ENCODE results near the gene KCNS3. TPM values are rescaled to one million over a fixed set of nuclear protein-coding genes. Genes with fewer than 3 reads are reported as not detected.

Gene KCNS3
- total and polyA plus RNA-seq, 10 donors, result 0.41 to 2.6 (median 1.0) TPM

DNA sequence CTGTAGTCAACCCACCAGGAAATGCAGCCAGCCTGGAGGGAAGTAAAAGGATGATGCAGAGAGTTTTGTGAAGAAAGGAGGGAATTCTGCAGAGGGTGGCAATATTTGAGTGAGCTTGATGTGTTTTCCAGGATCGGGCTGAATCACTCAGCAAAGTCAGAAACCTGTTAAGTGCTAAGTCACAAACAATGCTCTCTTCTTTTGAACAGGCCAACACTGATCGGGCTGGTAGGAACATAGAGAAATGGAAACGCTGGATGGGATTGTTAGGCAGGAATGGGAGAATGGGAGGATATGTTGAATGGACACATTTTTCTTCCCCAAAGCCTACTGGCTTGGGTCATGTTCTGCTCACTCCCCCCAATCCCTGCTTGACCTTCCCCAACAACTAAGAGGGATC lies 36.6 kb downstream of the KCNS3 start:
- Histone ChIP-seq H3K4me3 (no peak overlapping the region), H3K36me3 (no peaks in the 10 kb centered on the region), H3K27me3 (replicated peaks in 1 of 7) (no peaks in the 10 kb centered on the region), H3K27ac (no peak overlapping the region), H3K4me1 (peaks cover 0 to 6% (median 0%) of the 10 kb centered on the region in 6 donors), H3K9me3 (no peaks in the 10 kb centered on the region)
- TF ChIP-seq POLR2AphosphoS5 (IDR thresholded peaks at IDR 0.05), result no peak
- TF ChIP-seq POLR2A (IDR thresholded peaks at IDR 0.05), result no peak
- TF ChIP-seq, protein P1, sequence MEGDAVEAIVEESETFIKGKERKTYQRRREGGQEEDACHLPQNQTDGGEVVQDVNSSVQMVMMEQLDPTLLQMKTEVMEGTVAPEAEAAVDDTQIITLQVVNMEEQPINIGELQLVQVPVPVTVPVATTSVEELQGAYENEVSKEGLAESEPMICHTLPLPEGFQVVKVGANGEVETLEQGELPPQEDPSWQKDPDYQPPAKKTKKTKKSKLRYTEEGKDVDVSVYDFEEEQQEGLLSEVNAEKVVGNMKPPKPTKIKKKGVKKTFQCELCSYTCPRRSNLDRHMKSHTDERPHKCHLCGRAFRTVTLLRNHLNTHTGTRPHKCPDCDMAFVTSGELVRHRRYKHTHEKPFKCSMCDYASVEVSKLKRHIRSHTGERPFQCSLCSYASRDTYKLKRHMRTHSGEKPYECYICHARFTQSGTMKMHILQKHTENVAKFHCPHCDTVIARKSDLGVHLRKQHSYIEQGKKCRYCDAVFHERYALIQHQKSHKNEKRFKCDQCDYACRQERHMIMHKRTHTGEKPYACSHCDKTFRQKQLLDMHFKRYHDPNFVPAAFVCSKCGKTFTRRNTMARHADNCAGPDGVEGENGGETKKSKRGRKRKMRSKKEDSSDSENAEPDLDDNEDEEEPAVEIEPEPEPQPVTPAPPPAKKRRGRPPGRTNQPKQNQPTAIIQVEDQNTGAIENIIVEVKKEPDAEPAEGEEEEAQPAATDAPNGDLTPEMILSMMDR (IDR thresholded peaks at IDR 0.05 in 8 of 11, conservative IDR thresholded peaks at IDR 0.05 in 3 of 11), result no peak
- intact Hi-C loops (cut with DNase I; ENCODE audit: low total_unique reads), result no loop called here
- WGBS, 5 donors, result 23 to 48% (median 25%) methylated on average over 3 of the region's 3 CpGs
- no peak for DNase-seq

GRCh38 chr2:17915811-17916518 lies 37.5 kb downstream of the KCNS3 start:
- Histone ChIP-seq H3K4me1 (peaks cover 0 to 6% (median 0%) of the 10 kb centered on the region in 6 donors), H3K36me3 (no peaks in the 10 kb centered on the region), H3K4me3 (no peak overlapping the region), H3K9me3 (no peaks in the 10 kb centered on the region), H3K27me3 (replicated peaks in 1 of 7) (no peaks in the 10 kb centered on the region), H3K27ac (no peak overlapping the region)
- DNase-seq, result no peak
- intact Hi-C loops (cut with DNase I; ENCODE audit: low total_unique reads), result no loop called here
- TF ChIP-seq, protein P1 (IDR thresholded peaks at IDR 0.05 in 8 of 11, conservative IDR thresholded peaks at IDR 0.05 in 3 of 11), result no peak
- no peak for TF ChIP-seq POLR2A (IDR thresholded peaks at IDR 0.05)
- TF ChIP-seq POLR2AphosphoS5 (IDR thresholded peaks at IDR 0.05), result no peak
- WGBS, 5 donors, result 47 to 77% (median 74%) methylated on average over 1 of the region's 1 CpG

DNA sequence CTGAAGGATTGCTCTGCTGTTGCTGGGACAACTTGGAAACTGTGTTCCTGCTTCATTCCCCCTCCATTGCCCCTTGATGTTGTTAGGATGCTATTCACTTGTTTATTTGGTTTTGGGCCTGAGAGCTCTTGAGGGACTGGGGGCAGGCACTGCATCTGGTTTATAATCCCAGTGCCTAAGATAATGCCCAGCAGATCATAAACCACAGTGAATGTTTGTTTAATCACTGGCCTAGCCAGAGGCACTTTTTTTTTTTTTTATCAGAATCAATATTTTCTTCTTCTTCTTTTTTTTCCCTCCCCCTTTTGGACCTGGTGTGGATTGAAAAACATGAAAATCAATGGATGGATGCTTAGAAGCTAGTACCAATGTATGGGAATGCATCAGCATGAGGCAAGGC lies 38.1 kb downstream of the KCNS3 start:
- Histone ChIP-seq H3K4me3 (no peak overlapping the region), H3K9me3 (no peaks in the 10 kb centered on the region), H3K36me3 (no peaks in the 10 kb centered on the region), H3K4me1 (peaks cover 0 to 6% (median 0%) of the 10 kb centered on the region in 6 donors), H3K27me3 (replicated peaks in 1 of 7) (no peaks in the 10 kb centered on the region), H3K27ac (no peak overlapping the region)
- DNase-seq, result no peak
- intact Hi-C loops (cut with DNase I; ENCODE audit: low total_unique reads), result no loop called here
- TF ChIP-seq, protein P1 (IDR thresholded peaks at IDR 0.05 in 8 of 11, conservative IDR thresholded peaks at IDR 0.05 in 3 of 11), result no peak
- no peak for TF ChIP-seq POLR2A (IDR thresholded peaks at IDR 0.05)
- no peak for TF ChIP-seq POLR2AphosphoS5 (IDR thresholded peaks at IDR 0.05)

DNA sequence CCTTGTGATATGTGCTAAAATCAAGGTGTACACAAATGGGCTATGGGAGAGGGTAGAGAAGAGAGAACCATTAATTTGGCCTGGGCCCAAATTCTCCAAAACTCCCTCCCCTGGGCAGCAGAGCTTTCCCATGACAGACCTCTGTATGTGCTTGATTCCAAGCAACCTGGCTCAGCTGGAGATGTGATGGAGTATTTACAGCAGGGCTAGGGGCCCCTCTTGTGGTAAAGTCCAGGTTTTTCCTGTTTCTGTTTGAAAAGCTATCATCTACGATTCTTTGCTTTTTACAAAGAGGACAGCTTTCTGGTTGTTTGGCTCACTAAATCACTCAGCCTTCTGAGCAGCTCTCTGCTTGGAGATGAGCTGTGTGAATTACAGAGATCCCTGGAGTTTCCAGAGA lies 40.3 kb downstream of the KCNS3 start:
- Histone ChIP-seq H3K36me3 (no peaks in the 10 kb centered on the region), H3K4me1 (no peaks in the 10 kb centered on the region), H3K27ac (no peak overlapping the region), H3K4me3 (no peak overlapping the region), H3K27me3 (replicated peaks in 1 of 7) (no peaks in the 10 kb centered on the region), H3K9me3 (no peaks in the 10 kb centered on the region)
- WGBS, 5 donors, result 0 to 8% (median 4%) methylated on average over 1 of the region's 1 CpG
- TF ChIP-seq, protein P1 (IDR thresholded peaks at IDR 0.05 in 8 of 11, conservative IDR thresholded peaks at IDR 0.05 in 3 of 11), result no peak
- no peak for TF ChIP-seq POLR2A (IDR thresholded peaks at IDR 0.05)
- no peak for TF ChIP-seq POLR2AphosphoS5 (IDR thresholded peaks at IDR 0.05)
- intact Hi-C loops (cut with DNase I; ENCODE audit: low total_unique reads), result no loop called here
- no peak for DNase-seq
